IMR-90 (cell line): ENCODE measurements around the gene LGSN. TPM values are rescaled to one million over a fixed set of nuclear protein-coding genes. Genes with fewer than 3 reads are reported as not detected.

Experiments
- ATAC-seq: fragments of 200-7000 bp; cut with Tn5 transposase; 2 replicates; pipeline ENCODE4 v1.9.1; 2020; ENCODE audit warnings: low read depth, mild to moderate bottlenecking, moderate library complexity
- BruUV-seq: library from RNA; stranded (reverse); fragments of 400-500 nt; replicated peaks from 2 replicates; lab custom pipeline; 2021; lab: Mats Ljungman, UMichigan
- CTCF ChIA-PET: fragments of 300-600 bp; formaldehyde crosslinking; extraction: SDS; loops from one replicate; lab custom pipeline; 2021; ENCODE audit warnings: antibody characterized with exemption; lab: Yijun Ruan, JAX
- POLR2A ChIA-PET: fragments of 300-600 bp; sonication (Branson Sonifier 250); formaldehyde crosslinking; loops from one replicate; lab custom pipeline; 2022; ENCODE audit warnings: antibody characterized with exemption; ENCODE audit not compliant: unreplicated experiment; lab: Charles Lee
- DNase-seq: peaks from one replicate; pipeline ENCODE4 v3.0.0; 2013
- H2AFZ ChIP-seq: replicated peaks from 2 replicates; pipeline ENCODE3; 2013; ENCODE audit warnings: low read length, mild to moderate bottlenecking; ENCODE audit not compliant: poor library complexity
- H2AK5ac ChIP-seq: 2 replicates; pipeline ENCODE4 v1.6.1; 2013; ENCODE audit warnings: low read depth, low read length, inconsistent platforms
- H2AK9ac ChIP-seq: replicated peaks from 2 replicates; pipeline ENCODE3; 2013; ENCODE audit warnings: mild to moderate bottlenecking, low read depth, low read length, moderate library complexity; ENCODE audit not compliant: poor library complexity
- H2BK120ac ChIP-seq: 2 replicates; pipeline ENCODE4 v1.6.1; 2013; ENCODE audit warnings: low read depth, low read length, inconsistent platforms
- H2BK15ac ChIP-seq: 3 replicates; pipeline ENCODE4 v1.6.1; 2013; ENCODE audit warnings: low read depth, low read length, inconsistent platforms
- H2BK20ac ChIP-seq: 2 replicates; pipeline ENCODE4 v1.6.1; 2013; ENCODE audit warnings: low read depth, mild to moderate bottlenecking, inconsistent platforms, low read length, moderate library complexity
- H2BK5ac ChIP-seq: 2 replicates; pipeline ENCODE4 v1.6.1; 2013; ENCODE audit warnings: mild to moderate bottlenecking, low read depth, low read length, inconsistent platforms; ENCODE audit not compliant: poor library complexity, severe bottlenecking
- H3K14ac ChIP-seq: replicated peaks from 2 replicates; pipeline ENCODE4 v1.6.1; 2013; ENCODE audit warnings: low read depth, low read length, inconsistent platforms
- H3K18ac ChIP-seq: 2 replicates; pipeline ENCODE4 v1.6.1; 2013; ENCODE audit warnings: low read depth, low read length, control low read depth
- H3K23ac ChIP-seq: 2 replicates; pipeline ENCODE4 v1.6.1; 2013; ENCODE audit warnings: low read depth, low read length, inconsistent platforms
- H3K27ac ChIP-seq: 2 replicates; pipeline ENCODE4 v1.5.1; 2013; ENCODE audit warnings: mild to moderate bottlenecking, control low read depth, low read length; ENCODE audit not compliant: insufficient read depth
- H3K27me3 ChIP-seq: 2 replicates; pipeline ENCODE4 v1.6.1; 2013; ENCODE audit warnings: low read length; ENCODE audit not compliant: control insufficient read depth, insufficient read depth
- H3K36me3 ChIP-seq: 2 replicates; pipeline ENCODE4 v1.6.1; 2013; ENCODE audit warnings: low read length, mixed read lengths; ENCODE audit not compliant: control insufficient read depth, insufficient read depth
- H3K4ac ChIP-seq: 2 replicates; pipeline ENCODE4 v1.6.1; 2013; ENCODE audit warnings: low read depth, low read length, inconsistent platforms
- H3K4me1 ChIP-seq: 2 replicates; pipeline ENCODE4 v1.6.1; 2013; ENCODE audit warnings: low read length, mixed read lengths; ENCODE audit not compliant: control insufficient read depth, insufficient read depth
- H3K4me2 ChIP-seq: 2 replicates; pipeline ENCODE4 v1.6.1; 2013; ENCODE audit warnings: low read depth, mild to moderate bottlenecking, control low read depth, low read length, moderate library complexity
- H3K4me3 ChIP-seq: 2 replicates; pipeline ENCODE4 v1.5.1; 2013; ENCODE audit warnings: low read depth, mild to moderate bottlenecking, control low read depth, low read length, moderate library complexity; ENCODE audit not compliant: insufficient read depth
- H3K56ac ChIP-seq: 2 replicates; pipeline ENCODE4 v1.6.1; 2013; ENCODE audit warnings: low read length, inconsistent platforms; ENCODE audit not compliant: insufficient read depth; ENCODE audit errors: extremely low read depth
- H3K79me1 ChIP-seq, 2 experiments: 2 replicates each; pipeline ENCODE4 v1.6.1; 2013; ENCODE audit warnings: low read length in 2 of 2, inconsistent platforms in 1 of 2, low read depth in 1 of 2
- H3K9ac ChIP-seq: 2 replicates; pipeline ENCODE4 v1.6.1; 2013; ENCODE audit warnings: low read depth, low read length, control low read depth
- H3K9me1 ChIP-seq: 2 replicates; pipeline ENCODE4 v1.6.1; 2013; ENCODE audit warnings: low read length, inconsistent platforms; ENCODE audit not compliant: insufficient read depth
- H3K9me3 ChIP-seq: 2 replicates; pipeline ENCODE4 v1.6.1; 2013; ENCODE audit warnings: low read length; ENCODE audit not compliant: control insufficient read depth, insufficient read depth
- H4K20me1 ChIP-seq: 2 replicates; pipeline ENCODE4 v1.6.1; 2013; ENCODE audit warnings: low read length, inconsistent platforms; ENCODE audit not compliant: insufficient read depth
- H4K5ac ChIP-seq: 2 replicates; pipeline ENCODE4 v1.6.1; 2013; ENCODE audit warnings: mild to moderate bottlenecking, low read depth, low read length, control low read depth
- H4K8ac ChIP-seq, 2 experiments: 2 replicates each; pipeline ENCODE4 v1.6.1; 2013; ENCODE audit warnings: low read depth in 2 of 2, low read length in 2 of 2, control low read depth in 1 of 2, inconsistent platforms in 1 of 2
- H4K91ac ChIP-seq: 2 replicates; pipeline ENCODE4 v1.6.1; 2013; ENCODE audit warnings: low read depth, low read length, inconsistent platforms; ENCODE audit not compliant: insufficient read depth
- MAFK ChIP-seq: IDR thresholded peaks from 2 replicates; pipeline ENCODE4 v1.6.1; 2012; ENCODE audit warnings: low read depth, low read length, improper control_type of control experiment
- WGBS, 2 experiments: methylation state at CpG; one replicate each; pipeline versions ENCODE4 v1.1.5 to v1.1.7; 2013; ENCODE audit warnings: missing lambda C conversion rate in 2 of 2; ENCODE audit not compliant: insufficient read length in 1 of 2; ENCODE audit errors: extremely low coverage in 2 of 2; 5-methylcytosine and 5-hydroxymethylcytosine counted together
- dilution Hi-C: fragments of 300-500 bp; cut with HindIII; formaldehyde crosslinking; loops from one replicate; pipeline ENCODE4 v1.14.3; 2018; ENCODE audit warnings: low sequenced_read_pairs; ENCODE audit not compliant: unreplicated experiment
- in situ Hi-C: fragments of 300-500 bp; cut with MboI; formaldehyde crosslinking; loops from 3 replicates; pipeline ENCODE4 v1.14.3; 2019; ENCODE audit warnings: low sequenced_read_pairs, inconsistent platforms, mixed read lengths
- intact Hi-C: fragments of 100-400 bp; cut with micrococcal nuclease; formaldehyde crosslinking; loops from 2 replicates; pipeline ENCODE4 v1.10.0; 2022
- polyA plus RNA-seq, 3 experiments: library from polyadenylated mRNA; depleted of rRNA; stranded (reverse); fragments of >200 nt; gene quantifications; 2 replicates each; pipeline ENCODE4 v1.2.3, GENCODE V29; 2012; ENCODE audit warnings: low replicate concordance in 1 of 3
- total RNA-seq: library from RNA; depleted of rRNA; stranded (reverse); fragments of >200 nt; gene quantifications from 2 replicates; pipeline ENCODE4 v1.2.3, GENCODE V29; 2012
- TF ChIP-seq, protein P1 (sequence below): conservative IDR thresholded peaks from 2 replicates; pipeline ENCODE4 v1.5.1; 2012; ENCODE audit warnings: mild to moderate bottlenecking, low read depth, low read length, improper control_type of control experiment

LGSN gene
- total and polyA plus RNA-seq, 2 of the 4 experiments (the other 2 are of a cell fraction) = not detected

DNA sequence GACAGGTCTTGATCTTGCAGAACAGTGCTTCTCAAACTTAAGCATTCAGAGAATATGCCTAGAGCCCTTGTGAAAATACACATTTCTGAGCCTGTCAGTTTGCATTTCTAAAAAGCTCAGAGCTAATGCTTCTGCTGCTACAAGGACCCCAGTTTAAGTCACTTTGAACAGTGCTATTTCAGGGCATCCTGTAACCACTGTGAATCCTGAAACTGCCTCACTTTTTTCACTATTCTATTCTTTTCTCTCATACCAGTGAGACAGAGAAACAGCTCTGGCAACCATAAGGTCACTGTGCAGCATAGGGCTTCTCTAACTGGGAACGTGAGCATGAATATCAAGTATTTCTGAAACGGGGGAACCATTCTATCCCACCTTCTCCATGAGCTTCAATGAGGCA lies 51.2 kb downstream of the LGSN start:
- H2BK5ac ChIP-seq = no peak overlapping the region
- dilution Hi-C loops = no loop called here
- H3K79me1 ChIP-seq = no peaks in the 10 kb centered on the region
- BruUV-seq = no TSS peak
- H3K18ac ChIP-seq = no peak overlapping the region
- no peak overlapping the region for H2BK15ac ChIP-seq
- DNase-seq (no peak), ATAC-seq (no peak)
- H3K4me2 ChIP-seq = no peak overlapping the region
- CTCF ChIA-PET = interaction anchor here (1.0 kb wide), 1 partner anchor 11 kb away, joined by 3 read pairs; no protein-coding TSS in a partner anchor
- TF ChIP-seq, protein P1, sequence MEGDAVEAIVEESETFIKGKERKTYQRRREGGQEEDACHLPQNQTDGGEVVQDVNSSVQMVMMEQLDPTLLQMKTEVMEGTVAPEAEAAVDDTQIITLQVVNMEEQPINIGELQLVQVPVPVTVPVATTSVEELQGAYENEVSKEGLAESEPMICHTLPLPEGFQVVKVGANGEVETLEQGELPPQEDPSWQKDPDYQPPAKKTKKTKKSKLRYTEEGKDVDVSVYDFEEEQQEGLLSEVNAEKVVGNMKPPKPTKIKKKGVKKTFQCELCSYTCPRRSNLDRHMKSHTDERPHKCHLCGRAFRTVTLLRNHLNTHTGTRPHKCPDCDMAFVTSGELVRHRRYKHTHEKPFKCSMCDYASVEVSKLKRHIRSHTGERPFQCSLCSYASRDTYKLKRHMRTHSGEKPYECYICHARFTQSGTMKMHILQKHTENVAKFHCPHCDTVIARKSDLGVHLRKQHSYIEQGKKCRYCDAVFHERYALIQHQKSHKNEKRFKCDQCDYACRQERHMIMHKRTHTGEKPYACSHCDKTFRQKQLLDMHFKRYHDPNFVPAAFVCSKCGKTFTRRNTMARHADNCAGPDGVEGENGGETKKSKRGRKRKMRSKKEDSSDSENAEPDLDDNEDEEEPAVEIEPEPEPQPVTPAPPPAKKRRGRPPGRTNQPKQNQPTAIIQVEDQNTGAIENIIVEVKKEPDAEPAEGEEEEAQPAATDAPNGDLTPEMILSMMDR = no peak
- no peak for TF ChIP-seq MAFK
- no peak overlapping the region for H2AK5ac ChIP-seq
- H3K4me3 ChIP-seq = no peak overlapping the region
- H3K9me1 ChIP-seq = no peaks in the 10 kb centered on the region
- no peaks in the 10 kb centered on the region for H3K4me1 ChIP-seq
- H3K27ac ChIP-seq = no peak overlapping the region
- no peak overlapping the region for H3K4ac ChIP-seq
- in situ Hi-C loops = no loop called here
- H3K56ac ChIP-seq = no peak overlapping the region
- H2AK9ac ChIP-seq = no peak overlapping the region
- H2BK120ac ChIP-seq = no peak overlapping the region
- H3K14ac ChIP-seq = no peak overlapping the region
- H2AFZ ChIP-seq = no peak overlapping the region
- no peak overlapping the region for H2BK20ac ChIP-seq
- intact Hi-C loops = no loop called here
- no peak overlapping the region for H3K9ac ChIP-seq
- H3K36me3 ChIP-seq = no peaks in the 10 kb centered on the region
- WGBS, 2 experiments = no CpG with 5 or more reads among the region's 2 CpGs
- no peak overlapping the region for H4K91ac ChIP-seq
- no peak overlapping the region for H4K8ac ChIP-seq
- no peak overlapping the region for H4K5ac ChIP-seq
- no peaks in the 10 kb centered on the region for H3K9me3 ChIP-seq
- H3K23ac ChIP-seq = no peak overlapping the region
- H4K20me1 ChIP-seq = no peaks in the 10 kb centered on the region
- POLR2A ChIA-PET = no interaction called here
- H3K27me3 ChIP-seq = no peaks in the 10 kb centered on the region
